Measurements from ENCODE around the gene FAM114A1.

GRCh38 chr4:38940476-38940875, 72.9 kb downstream of the FAM114A1 start:
- TF ChIP-seq CTCF (conservative IDR thresholded peaks at IDR 0.05; ENCODE audit: low read length) = no peak
- TF ChIP-seq EZH2phosphoT487 (IDR thresholded peaks at IDR 0.05; ENCODE audit: borderline replicate concordance) = no peak
